HL-60 (cell line): ENCODE measurements around the gene TMEM145.

Source experiments
- DNase-seq, 2 experiments: peaks; one replicate each; pipeline ENCODE4 v3.0.0-alpha.2; 2010 to 2020; ENCODE audit warnings: low read depth in 1 of 2, low spot score in 1 of 2
- H3K27ac ChIP-seq: fragments of 250-450 bp; sonication (Bioruptor Pico); replicated peaks from 2 replicates; pipeline ENCODE4 v1.5.1; 2020; ENCODE audit warnings: mild to moderate bottlenecking, moderate library complexity
- H3K27me3 ChIP-seq: fragments of 250-450 bp; sonication (Bioruptor Pico); 2 replicates; pipeline ENCODE4 v1.5.1; 2021; ENCODE audit warnings: mild to moderate bottlenecking, moderate library complexity; ENCODE audit not compliant: insufficient read depth, poor library complexity, severe bottlenecking
- H3K4me3 ChIP-seq: replicated peaks from 2 replicates; pipeline ENCODE4 v1.5.1; 2011; ENCODE audit warnings: mild to moderate bottlenecking, control low read depth, low read length; ENCODE audit not compliant: insufficient read depth
- CTCF ChIP-seq: IDR thresholded peaks from one replicate; pipeline ENCODE4 v1.5.1; 2011; ENCODE audit warnings: low read length, control low read depth, inconsistent platforms; ENCODE audit not compliant: insufficient read depth
- GABPA ChIP-seq: IDR thresholded peaks from 2 replicates; pipeline ENCODE4 v1.6.1; 2012; ENCODE audit warnings: low read depth
- POLR2AphosphoS5 ChIP-seq: IDR thresholded peaks from 2 replicates; pipeline ENCODE4 v1.6.1; 2012; ENCODE audit warnings: low read depth
- REST ChIP-seq: IDR thresholded peaks from 2 replicates; pipeline ENCODE4 v1.6.1; 2012; ENCODE audit warnings: low read depth; ENCODE audit not compliant: insufficient replicate concordance
- SPI1 ChIP-seq: IDR thresholded peaks from 2 replicates; pipeline ENCODE4 v1.6.1; 2012; ENCODE audit warnings: low read depth, mild to moderate bottlenecking, borderline replicate concordance

TMEM145 gene

GRCh38 chr19:42326969-42327368 lies 13.9 kb downstream of the TMEM145 start:
- Histone ChIP-seq H3K27ac (no peak overlapping the region), H3K4me3 (no peak overlapping the region), H3K27me3 (peaks cover 7% of the 10 kb centered on the region)
- TF ChIP-seq CTCF (no peak), GABPA (no peak), REST (no peak)
- no peak for DNase-seq

GRCh38 chr19:42327381-42327780 lies 14.3 kb downstream of the TMEM145 start:
- H3K27ac ChIP-seq = no peak overlapping the region
- no peak for DNase-seq
- H3K27me3 ChIP-seq = peaks cover 7% of the 10 kb centered on the region
- TF ChIP-seq REST = no peak
- TF ChIP-seq CTCF = no peak
- TF ChIP-seq POLR2AphosphoS5 = no peak
- no peak for TF ChIP-seq SPI1
- no peak for TF ChIP-seq GABPA
- H3K4me3 ChIP-seq = no peak overlapping the region

GRCh38 chr19:42328106-42328505 lies 15.0 kb downstream of the TMEM145 start:
- Histone ChIP-seq H3K27me3 (peaks cover 3% of the 10 kb centered on the region), H3K27ac (no peak overlapping the region), H3K4me3 (no peak overlapping the region)
- no peak for TF ChIP-seq GABPA
- TF ChIP-seq REST = no peak
- no peak for TF ChIP-seq SPI1
- TF ChIP-seq POLR2AphosphoS5 = no peak
- no peak for TF ChIP-seq CTCF
- DNase-seq = no peak
